Endothelial cell (in vitro differentiated cells): Measurements from ENCODE around the gene MYZAP. TPM values are rescaled to one million over a fixed set of nuclear protein-coding genes. Genes with fewer than 3 reads are reported as not detected.

Experiments used
- DNase-seq: peaks from one replicate; pipeline ENCODE4 v3.0.0; 2021; ENCODE audit warnings: low spot score
- H3K27ac Mint-ChIP-seq: one replicate; pipeline ENCODE4 v1.8.0; 2021; ENCODE audit warnings: mixed read lengths, inconsistent platforms; ENCODE audit not compliant: unreplicated experiment
- H3K27me3 Mint-ChIP-seq: one replicate; pipeline ENCODE4 v1.8.0; 2021; ENCODE audit warnings: mild to moderate bottlenecking, moderate library complexity, mixed read lengths, inconsistent platforms; ENCODE audit not compliant: unreplicated experiment
- H3K36me3 Mint-ChIP-seq: one replicate; pipeline ENCODE4 v1.8.0; 2021; ENCODE audit warnings: mild to moderate bottlenecking, low read depth, mixed read lengths, inconsistent platforms; ENCODE audit not compliant: unreplicated experiment
- H3K4me1 Mint-ChIP-seq: one replicate; pipeline ENCODE4 v1.8.0; 2021; ENCODE audit warnings: mild to moderate bottlenecking, mixed read lengths, inconsistent platforms; ENCODE audit not compliant: unreplicated experiment
- H3K4me3 Mint-ChIP-seq: one replicate; pipeline ENCODE4 v1.8.0; 2021; ENCODE audit warnings: mild to moderate bottlenecking, mixed read lengths, inconsistent platforms; ENCODE audit not compliant: unreplicated experiment
- H3K9me3 Mint-ChIP-seq: one replicate; pipeline ENCODE4 v1.8.0; 2021; ENCODE audit warnings: mixed read lengths, inconsistent platforms; ENCODE audit not compliant: unreplicated experiment
- CTCF ChIP-seq: fragments of 200-600 bp; sonication (generic); IDR thresholded peaks from one replicate; pipeline ENCODE4 v1.5.0; 2021; ENCODE audit warnings: antibody characterized with exemption; ENCODE audit not compliant: unreplicated experiment
- total RNA-seq: library from RNA; stranded (reverse); fragmentation: NEBNext Ultra II Directional; extraction: Animal tissue kit (Norgen Biotek cat#: 25700); gene quantifications from one replicate; pipeline ENCODE4 v1.2.1, GENCODE V29; 2021; ENCODE audit not compliant: unreplicated experiment

The MYZAP gene
- total RNA-seq, 1 donor from 2014 or later, result 55.3 TPM

DNA sequence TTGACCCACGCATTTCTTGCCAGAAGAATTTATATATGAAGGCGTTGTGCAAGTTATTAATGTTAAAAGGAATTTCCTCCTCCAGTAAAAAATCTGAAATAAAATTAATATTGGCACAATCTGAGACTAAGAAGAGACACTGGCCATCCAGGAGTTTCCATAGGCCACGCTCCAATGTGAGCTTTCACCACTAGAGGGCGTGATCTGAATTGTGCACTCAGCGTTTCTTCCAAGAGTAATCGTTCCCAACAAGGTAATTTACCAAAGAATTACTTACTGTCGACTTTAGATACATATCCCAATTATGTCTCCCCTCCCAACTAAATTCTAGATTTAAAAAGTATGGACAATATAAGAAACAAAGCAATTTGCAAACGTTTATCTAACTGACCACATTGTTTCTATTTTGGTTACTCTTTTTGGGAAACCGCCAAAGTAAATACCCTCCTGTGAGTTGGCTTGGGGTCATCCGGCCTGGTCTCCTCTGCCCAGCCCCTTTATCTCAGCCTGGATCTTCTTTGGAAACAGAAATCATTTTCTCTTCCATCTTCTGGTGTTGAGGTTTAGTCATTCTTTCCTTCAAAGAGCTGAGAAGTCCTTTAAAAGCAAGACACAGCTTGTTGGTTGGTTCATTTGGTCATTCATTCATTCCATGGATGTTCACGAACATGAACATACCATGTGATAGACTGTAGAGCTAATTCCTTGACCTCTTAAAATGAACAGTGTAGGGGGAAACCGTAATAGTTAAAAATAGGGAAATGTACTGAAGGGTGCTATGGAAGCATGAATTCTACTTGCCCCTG, 141.0 kb downstream of the MYZAP start:
- H3K4me3 Mint-ChIP-seq, result no peak overlapping the region
- TF ChIP-seq CTCF, result peak; percentile 85
- H3K4me1 Mint-ChIP-seq, result peaks cover 1% of the 10 kb centered on the region
- peak; percentile 73 for DNase-seq
- H3K36me3 Mint-ChIP-seq, result no peaks in the 10 kb centered on the region
- no peaks in the 10 kb centered on the region for H3K9me3 Mint-ChIP-seq
- no peaks in the 10 kb centered on the region for H3K27me3 Mint-ChIP-seq
- no peak overlapping the region for H3K27ac Mint-ChIP-seq

GRCh38 chr15:57734860-57735259, 143.2 kb downstream of the MYZAP start:
- Mint-ChIP-seq H3K27ac (no peak overlapping the region), H3K4me1 (no peaks in the 10 kb centered on the region), H3K27me3 (no peaks in the 10 kb centered on the region), H3K4me3 (no peak overlapping the region), H3K9me3 (no peaks in the 10 kb centered on the region), H3K36me3 (no peaks in the 10 kb centered on the region)
- TF ChIP-seq CTCF, result no peak
- no peak for DNase-seq

Other genes starting within 250 kb of the MYZAP start
- gene CGNL1, start 215.4 kb upstream of the MYZAP start, total RNA-seq, result 238 TPM
- gene POLR2M, start 114.8 kb downstream of the MYZAP start, total RNA-seq, result 70.8 TPM